Suprapubic skin (tissue), 4 donors: ENCODE measurements around the gene PAK2. TPM values are rescaled to one million over a fixed set of nuclear protein-coding genes. Genes with fewer than 3 reads are reported as not detected.

Experiments
- DNase-seq, 2 donors: peaks; one replicate each; pipeline ENCODE4 v3.0.0-alpha.2; 2019; ENCODE audit warnings: low spot score in 2 of 2
- H3K27ac ChIP-seq: fragments of 200-600 bp; sonication (generic); one replicate; pipeline ENCODE4 v1.5.1; 2019
- H3K27me3 ChIP-seq: fragments of 200-600 bp; sonication (generic); one replicate; pipeline ENCODE4 v1.5.1; 2019
- H3K36me3 ChIP-seq: fragments of 200-600 bp; sonication (generic); one replicate; pipeline ENCODE4 v1.5.1; 2019
- H3K4me1 ChIP-seq: fragments of 200-600 bp; sonication (generic); one replicate; pipeline ENCODE4 v1.5.1; 2019
- H3K4me3 ChIP-seq: fragments of 200-600 bp; sonication (generic); one replicate; pipeline ENCODE4 v1.5.1; 2019; ENCODE audit warnings: mild to moderate bottlenecking
- H3K9me3 ChIP-seq: fragments of 200-600 bp; sonication (generic); one replicate; pipeline ENCODE4 v1.5.1; 2019
- EP300 ChIP-seq: sonication (generic); formaldehyde crosslinking; IDR thresholded peaks from one replicate; pipeline ENCODE4 v1.6.1; 2017; ENCODE audit warnings: antibody characterized with exemption
- POLR2A ChIP-seq, 2 donors: fragments of 450-650 bp; IDR thresholded peaks; one replicate each; pipeline ENCODE4 v1.6.1; 2017; ENCODE audit warnings: antibody characterized with exemption in 2 of 2, mild to moderate bottlenecking in 2 of 2, moderate library complexity in 2 of 2
- POLR2AphosphoS5 ChIP-seq, 3 donors: sonication (generic); formaldehyde crosslinking; IDR thresholded peaks; one replicate each; pipeline ENCODE4 v1.6.1; 2017; ENCODE audit warnings: antibody characterized with exemption in 3 of 3
- WGBS: methylation state at CpG from one replicate; pipeline ENCODE4 v1.1.5; 2018; 5-methylcytosine and 5-hydroxymethylcytosine counted together
- total RNA-seq, 4 donors: library from RNA; depleted of rRNA; stranded (reverse); fragments of >200 nt; gene quantifications; one replicate each; pipeline ENCODE4 v1.1.0, GENCODE V29; 2016
- TF ChIP-seq, protein P1 (sequence below), 2 donors: fragments of 200-600 bp in 1 of 2; fragments of 450-650 bp in 1 of 2; sonication (generic) in 1 of 2; IDR thresholded peaks; one replicate each; pipeline ENCODE4 v1.5.1; 2016 to 2019; ENCODE audit warnings: antibody characterized with exemption in 2 of 2, mild to moderate bottlenecking in 1 of 2, moderate library complexity in 1 of 2

Gene PAK2
- total RNA-seq, 4 donors from 2014 or later = 29.6 to 42.8 (median 33.5) TPM

DNA sequence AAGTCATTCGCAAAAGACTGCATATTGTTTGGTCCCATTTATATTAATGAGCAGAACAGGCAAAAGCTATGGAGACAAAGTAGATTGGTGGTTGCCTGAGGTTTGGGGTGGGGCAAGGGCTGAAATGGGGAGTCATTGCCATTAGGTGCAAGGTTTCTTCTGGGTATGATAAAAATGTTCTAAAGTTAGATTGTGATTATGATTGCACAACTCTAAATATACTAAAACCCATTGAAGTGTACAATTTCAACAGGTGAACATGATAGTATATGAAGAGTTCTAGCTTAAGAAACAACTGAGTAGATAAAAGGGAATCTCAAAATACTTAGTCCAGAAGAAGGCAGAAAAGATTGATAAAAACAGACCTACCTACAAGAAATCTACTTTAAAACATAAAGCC, 56.7 kb downstream of the PAK2 start:
- Histone ChIP-seq H3K9me3 (no peaks in the 10 kb centered on the region), H3K27ac (no peak overlapping the region), H3K4me1 (peaks cover 9% of the 10 kb centered on the region), H3K4me3 (no peak overlapping the region), H3K36me3 (peaks cover 3% of the 10 kb centered on the region), H3K27me3 (no peaks in the 10 kb centered on the region)
- DNase-seq = no peak
- TF ChIP-seq EP300 (no peak), POLR2A (IDR thresholded peaks at IDR 0.05) (no peak), POLR2AphosphoS5 (IDR thresholded peaks at IDR 0.05) (no peak)
- TF ChIP-seq, protein P1, sequence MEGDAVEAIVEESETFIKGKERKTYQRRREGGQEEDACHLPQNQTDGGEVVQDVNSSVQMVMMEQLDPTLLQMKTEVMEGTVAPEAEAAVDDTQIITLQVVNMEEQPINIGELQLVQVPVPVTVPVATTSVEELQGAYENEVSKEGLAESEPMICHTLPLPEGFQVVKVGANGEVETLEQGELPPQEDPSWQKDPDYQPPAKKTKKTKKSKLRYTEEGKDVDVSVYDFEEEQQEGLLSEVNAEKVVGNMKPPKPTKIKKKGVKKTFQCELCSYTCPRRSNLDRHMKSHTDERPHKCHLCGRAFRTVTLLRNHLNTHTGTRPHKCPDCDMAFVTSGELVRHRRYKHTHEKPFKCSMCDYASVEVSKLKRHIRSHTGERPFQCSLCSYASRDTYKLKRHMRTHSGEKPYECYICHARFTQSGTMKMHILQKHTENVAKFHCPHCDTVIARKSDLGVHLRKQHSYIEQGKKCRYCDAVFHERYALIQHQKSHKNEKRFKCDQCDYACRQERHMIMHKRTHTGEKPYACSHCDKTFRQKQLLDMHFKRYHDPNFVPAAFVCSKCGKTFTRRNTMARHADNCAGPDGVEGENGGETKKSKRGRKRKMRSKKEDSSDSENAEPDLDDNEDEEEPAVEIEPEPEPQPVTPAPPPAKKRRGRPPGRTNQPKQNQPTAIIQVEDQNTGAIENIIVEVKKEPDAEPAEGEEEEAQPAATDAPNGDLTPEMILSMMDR (IDR thresholded peaks at IDR 0.05) = no peak
- 95% methylated on average over 1 of the region's 1 CpG for WGBS

DNA sequence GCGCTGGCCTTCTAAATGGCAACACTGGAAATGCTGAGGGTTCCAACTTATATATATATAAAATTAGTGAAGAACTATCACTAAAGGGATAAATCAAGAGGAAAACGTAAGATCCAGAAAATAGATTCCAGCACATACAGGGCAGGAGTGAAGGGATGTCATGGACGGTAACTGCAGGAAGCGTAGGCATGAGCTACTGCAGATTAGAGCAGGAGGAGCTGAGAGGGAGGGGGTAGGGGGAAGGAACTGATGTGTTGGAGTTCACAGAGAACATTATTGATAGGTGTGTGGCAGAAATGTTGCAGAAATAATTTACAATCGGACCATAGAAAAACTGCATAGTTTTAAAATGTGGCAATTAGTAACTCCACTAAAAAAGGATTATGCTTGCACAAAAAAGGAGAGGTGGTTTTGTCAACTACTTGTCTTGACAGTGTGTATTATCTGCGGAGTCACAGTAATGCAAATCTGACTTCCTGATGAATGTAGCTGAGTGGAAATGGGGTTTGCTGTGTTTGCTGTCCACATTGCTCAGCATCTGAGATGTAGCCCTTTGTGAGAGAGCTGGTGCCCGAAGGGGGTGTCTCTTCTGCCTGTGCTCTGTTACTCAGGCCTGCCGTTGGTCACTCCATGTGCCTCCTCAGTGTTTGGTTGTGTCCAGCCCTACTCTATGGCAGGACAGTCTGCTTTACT, 61.2 kb downstream of the PAK2 start:
- TF ChIP-seq, protein P1 (IDR thresholded peaks at IDR 0.05) = no peak
- no peak for TF ChIP-seq POLR2AphosphoS5 (IDR thresholded peaks at IDR 0.05)
- no peak for TF ChIP-seq POLR2A (IDR thresholded peaks at IDR 0.05)
- no peak for TF ChIP-seq EP300
- no peaks in the 10 kb centered on the region for H3K27me3 ChIP-seq
- no peaks in the 10 kb centered on the region for H3K4me1 ChIP-seq
- 93% methylated on average over 8 of the region's 8 CpGs for whole genome bisulfite sequencing
- no peaks in the 10 kb centered on the region for H3K9me3 ChIP-seq
- peaks cover 39% of the 10 kb centered on the region for H3K36me3 ChIP-seq
- no peak overlapping the region for H3K4me3 ChIP-seq
- no peak for DNase-seq
- no peak overlapping the region for H3K27ac ChIP-seq

DNA sequence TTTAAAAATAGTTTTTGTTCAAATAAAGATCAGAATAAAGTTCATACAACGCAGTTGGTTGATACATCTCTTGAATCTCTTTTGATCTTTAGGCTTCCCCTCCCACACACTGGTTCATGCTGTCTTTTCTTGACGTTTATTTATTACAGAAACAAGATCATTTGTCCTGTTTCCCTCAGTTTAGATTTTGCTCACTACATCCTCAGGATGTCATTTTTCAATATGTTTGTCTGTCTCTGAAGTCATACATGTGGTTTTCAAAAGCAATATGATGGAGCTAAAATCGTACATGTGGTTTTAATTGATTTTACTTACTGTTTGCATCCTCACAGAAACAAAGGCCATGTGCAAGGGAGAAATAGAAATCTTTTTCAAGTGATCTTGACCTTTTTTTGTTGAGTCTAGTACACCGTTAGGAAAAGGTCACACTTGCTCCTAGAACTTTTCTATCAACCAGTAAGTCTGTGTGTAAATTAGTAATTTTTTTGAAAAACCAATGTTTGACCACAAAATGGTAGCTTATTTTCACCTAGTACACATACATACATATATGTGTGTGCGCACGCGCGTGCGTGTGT, 64.3 kb downstream of the PAK2 start:
- Histone ChIP-seq H3K27me3 (no peaks in the 10 kb centered on the region), H3K27ac (no peak overlapping the region), H3K4me1 (no peaks in the 10 kb centered on the region), H3K9me3 (no peaks in the 10 kb centered on the region), H3K36me3 (peaks cover 67% of the 10 kb centered on the region), H3K4me3 (no peak overlapping the region)
- TF ChIP-seq POLR2A (IDR thresholded peaks at IDR 0.05) = no peak
- TF ChIP-seq EP300 = no peak
- no peak for TF ChIP-seq POLR2AphosphoS5 (IDR thresholded peaks at IDR 0.05)
- TF ChIP-seq, protein P1 (IDR thresholded peaks at IDR 0.05) = no peak
- DNase-seq = no peak
- WGBS = 78% methylated on average over 9 of the region's 9 CpGs

DNA sequence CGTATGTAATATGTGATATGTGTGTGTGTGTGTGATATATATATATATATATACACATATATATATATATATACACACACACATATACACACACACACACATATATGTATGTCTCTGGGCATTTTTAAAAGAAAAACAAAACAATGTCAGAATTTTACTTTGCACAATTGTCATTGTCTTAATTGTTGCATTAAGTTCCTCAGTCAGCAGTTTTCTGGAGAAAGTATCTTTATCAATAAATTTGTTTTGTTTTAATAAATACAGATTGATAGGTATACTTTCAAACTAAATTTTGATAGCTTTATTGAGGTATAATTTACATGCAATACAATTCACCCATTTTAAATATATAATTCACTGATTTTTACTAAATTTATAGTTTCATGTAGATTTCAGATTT, 65.1 kb downstream of the PAK2 start:
- H3K36me3 ChIP-seq = peaks cover 69% of the 10 kb centered on the region
- 94% methylated on average over 1 of the region's 1 CpG for WGBS

More for the DNA sequence above, 65.1 kb downstream of the PAK2 start:
- no peak for DNase-seq
- no peak for TF ChIP-seq POLR2A (IDR thresholded peaks at IDR 0.05)
- TF ChIP-seq EP300 = no peak
- TF ChIP-seq, protein P1 (IDR thresholded peaks at IDR 0.05) = no peak
- TF ChIP-seq POLR2AphosphoS5 (IDR thresholded peaks at IDR 0.05) = no peak
- Histone ChIP-seq H3K27me3 (no peaks in the 10 kb centered on the region), H3K4me3 (no peak overlapping the region), H3K27ac (no peak overlapping the region), H3K4me1 (no peaks in the 10 kb centered on the region), H3K9me3 (no peaks in the 10 kb centered on the region)
